Caco-2 (cell line): ENCODE data around the gene PRICKLE3. TPM values are rescaled to one million over a fixed set of nuclear protein-coding genes. Genes with fewer than 3 reads are reported as not detected.

Experiments
- BruUV-seq: library from RNA; stranded (reverse); fragments of 400-500 nt; replicated peaks from 2 replicates; lab custom pipeline; 2021; lab: Mats Ljungman, UMichigan
- CTCF ChIA-PET: fragments of 300-600 bp; sonication (Branson Sonifier 250); formaldehyde crosslinking; loops from one replicate; lab custom pipeline; 2022; ENCODE audit warnings: antibody characterized with exemption; lab: Charles Lee
- POLR2A ChIA-PET: fragments of 300-600 bp; sonication (Branson Sonifier 250); formaldehyde crosslinking; loops from one replicate; lab custom pipeline; 2022; ENCODE audit warnings: antibody characterized with exemption; lab: Charles Lee
- DNase-seq, 2 experiments: peaks; one replicate each; pipeline versions ENCODE4 v3.0.0 to v3.0.0-alpha.2; 2020 to 2022
- H3K27me3 ChIP-seq: replicated peaks from 2 replicates; pipeline ENCODE4 v1.6.0; 2011; ENCODE audit warnings: low read length; ENCODE audit not compliant: control insufficient read depth, insufficient read depth
- H3K36me3 ChIP-seq: 2 replicates; pipeline ENCODE4 v1.5.1; 2011; ENCODE audit warnings: low read length; ENCODE audit not compliant: control insufficient read depth, insufficient read depth
- H3K4me1 ChIP-seq: fragments of 250-450 bp; sonication (Bioruptor Pico); 2 replicates; pipeline ENCODE4 v1.5.1; 2020; ENCODE audit warnings: mild to moderate bottlenecking
- H3K4me3 ChIP-seq: 2 replicates; pipeline ENCODE4 v1.5.1; 2011; ENCODE audit warnings: low read depth, mild to moderate bottlenecking, control low read depth, low read length
- H3K9me3 ChIP-seq: fragments of 250-450 bp; sonication (Bioruptor Pico); 2 replicates; pipeline ENCODE4 v1.5.1; 2020; ENCODE audit warnings: mild to moderate bottlenecking, moderate library complexity
- H3K27ac Mint-ChIP-seq: one replicate; pipeline ENCODE4 v1.8.0; 2022; ENCODE audit warnings: mixed read lengths; ENCODE audit not compliant: unreplicated experiment
- H3K27me3 Mint-ChIP-seq: one replicate; pipeline ENCODE4 v1.8.0; 2022; ENCODE audit warnings: mixed read lengths; ENCODE audit not compliant: insufficient read depth, unreplicated experiment
- H3K36me3 Mint-ChIP-seq: one replicate; pipeline ENCODE4 v1.8.0; 2022; ENCODE audit warnings: mild to moderate bottlenecking, mixed read lengths; ENCODE audit not compliant: insufficient read depth, unreplicated experiment
- H3K4me1 Mint-ChIP-seq: one replicate; pipeline ENCODE4 v1.8.0; 2022; ENCODE audit warnings: low read depth, mixed read lengths; ENCODE audit not compliant: unreplicated experiment
- H3K4me3 Mint-ChIP-seq: one replicate; pipeline ENCODE4 v1.8.0; 2022; ENCODE audit warnings: mild to moderate bottlenecking, moderate library complexity, mixed read lengths; ENCODE audit not compliant: unreplicated experiment
- H3K9me3 Mint-ChIP-seq: one replicate; pipeline ENCODE4 v1.8.0; 2022; ENCODE audit warnings: mixed read lengths; ENCODE audit not compliant: unreplicated experiment
- intact Hi-C: fragments of 100-400 bp; cut with micrococcal nuclease; formaldehyde crosslinking; loops from one replicate; pipeline ENCODE4 v1.10.0; 2022; ENCODE audit not compliant: unreplicated experiment
- total RNA-seq: library from RNA; stranded (reverse); gene quantifications from 2 replicates; pipeline ENCODE4 v1.2.3, GENCODE V29; 2022
- TF ChIP-seq, protein P1 (sequence below), 2 experiments: fragments of 200-600 bp in 1 of 2; IDR thresholded peaks; 1 replicate in 1 of 2; 2 replicates in 1 of 2; pipeline versions ENCODE4 v1.5.1 to v1.8.0; 2011 to 2022; ENCODE audit warnings: antibody characterized with exemption in 1 of 2, control low read depth in 1 of 2, inconsistent platforms in 1 of 2, low read depth in 1 of 2, low read length in 1 of 2, mild to moderate bottlenecking in 1 of 2, moderate library complexity in 1 of 2; ENCODE audit not compliant: insufficient read depth in 1 of 2, severe bottlenecking in 1 of 2, unreplicated experiment in 1 of 2

The PRICKLE3 gene
- total RNA-seq, 1 experiment from 2014 or later = 8.4 TPM

DNA sequence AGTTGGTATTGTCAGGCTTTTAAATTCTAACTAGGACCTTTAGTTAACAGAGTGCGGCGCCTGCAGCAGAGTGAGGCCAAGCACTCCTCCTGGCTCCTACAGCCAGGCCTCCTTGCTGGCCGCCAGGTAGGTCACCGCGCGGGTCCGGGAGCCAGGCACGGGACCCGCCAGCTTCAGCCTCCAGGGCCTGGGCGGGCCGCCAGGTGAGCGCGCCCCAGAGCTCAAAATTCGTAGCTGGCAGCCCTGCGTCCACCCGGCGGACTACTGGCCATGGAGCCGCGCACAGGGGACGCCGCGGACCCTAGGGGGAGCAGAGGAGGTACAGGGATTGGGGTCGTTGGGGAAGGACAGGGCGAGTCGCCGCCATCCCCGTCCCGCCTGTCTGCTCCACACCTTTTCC is 23.6 kb downstream of the PRICKLE3 start, which contains the start of gene MAGIX:
TSS of gene MAGIX (plus strand) at position 139 of the 400 bp plus-strand sequence. CDS start at position 271, 132 bp downstream.
- Mint-ChIP-seq H3K27me3 (no peaks in the 10 kb centered on the region), H3K36me3 (peaks cover 9% of the 10 kb centered on the region), H3K9me3 (no peaks in the 10 kb centered on the region), H3K4me1 (peaks cover 7% of the 10 kb centered on the region), H3K4me3 (peak within 1 kb of the TSS; percentile 73), H3K27ac (peak within 1 kb of the TSS; percentile 89)
- Histone ChIP-seq H3K36me3 (no peaks in the 10 kb centered on the region), H3K9me3 (no peaks in the 10 kb centered on the region), H3K4me3 (peak within 1 kb of the TSS; percentile 41), H3K27me3 (no peaks in the 10 kb centered on the region), H3K4me1 (no peaks in the 10 kb centered on the region)
- CTCF ChIA-PET = no interaction called here
- no peak for DNase-seq
- intact Hi-C loops = no loop called here
- no TSS peak for BruUV-seq
- POLR2A ChIA-PET = no interaction called here
- TF ChIP-seq, protein P1, sequence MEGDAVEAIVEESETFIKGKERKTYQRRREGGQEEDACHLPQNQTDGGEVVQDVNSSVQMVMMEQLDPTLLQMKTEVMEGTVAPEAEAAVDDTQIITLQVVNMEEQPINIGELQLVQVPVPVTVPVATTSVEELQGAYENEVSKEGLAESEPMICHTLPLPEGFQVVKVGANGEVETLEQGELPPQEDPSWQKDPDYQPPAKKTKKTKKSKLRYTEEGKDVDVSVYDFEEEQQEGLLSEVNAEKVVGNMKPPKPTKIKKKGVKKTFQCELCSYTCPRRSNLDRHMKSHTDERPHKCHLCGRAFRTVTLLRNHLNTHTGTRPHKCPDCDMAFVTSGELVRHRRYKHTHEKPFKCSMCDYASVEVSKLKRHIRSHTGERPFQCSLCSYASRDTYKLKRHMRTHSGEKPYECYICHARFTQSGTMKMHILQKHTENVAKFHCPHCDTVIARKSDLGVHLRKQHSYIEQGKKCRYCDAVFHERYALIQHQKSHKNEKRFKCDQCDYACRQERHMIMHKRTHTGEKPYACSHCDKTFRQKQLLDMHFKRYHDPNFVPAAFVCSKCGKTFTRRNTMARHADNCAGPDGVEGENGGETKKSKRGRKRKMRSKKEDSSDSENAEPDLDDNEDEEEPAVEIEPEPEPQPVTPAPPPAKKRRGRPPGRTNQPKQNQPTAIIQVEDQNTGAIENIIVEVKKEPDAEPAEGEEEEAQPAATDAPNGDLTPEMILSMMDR (IDR thresholded peaks at IDR 0.05; ENCODE audit: insufficient read depth in 1 of 2, low read depth in 1 of 2, low read length in 1 of 2, severe bottlenecking in 1 of 2, unreplicated experiment in 1 of 2) = no peak

DNA sequence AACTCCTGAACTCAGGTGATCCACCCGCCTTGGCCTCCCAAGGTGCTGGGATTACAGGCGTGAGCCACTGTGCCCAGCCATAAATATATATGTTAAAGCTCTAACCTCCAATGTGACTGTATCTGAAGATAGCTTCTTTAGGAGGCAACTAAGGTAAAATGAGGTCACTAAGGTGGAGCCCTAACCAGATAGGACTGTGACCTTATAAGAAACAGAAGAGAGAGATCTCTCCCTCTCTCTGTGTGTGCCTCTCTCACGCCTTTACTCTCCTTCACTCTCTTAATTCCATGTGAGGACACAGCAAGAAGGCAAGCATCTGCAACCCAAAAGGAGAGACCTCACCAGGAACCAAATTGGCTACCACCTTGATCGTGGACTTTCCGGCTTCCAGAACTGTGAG is 24.5 kb downstream of the PRICKLE3 start:
- no peaks in the 10 kb centered on the region for H3K27me3 ChIP-seq
- H3K4me3 ChIP-seq = no peak overlapping the region
- no peaks in the 10 kb centered on the region for H3K9me3 Mint-ChIP-seq
- peaks cover 9% of the 10 kb centered on the region for H3K36me3 Mint-ChIP-seq
- no peaks in the 10 kb centered on the region for H3K27me3 Mint-ChIP-seq
- H3K36me3 ChIP-seq = no peaks in the 10 kb centered on the region
- TF ChIP-seq, protein P1 (IDR thresholded peaks at IDR 0.05; ENCODE audit: insufficient read depth in 1 of 2, low read depth in 1 of 2, low read length in 1 of 2, severe bottlenecking in 1 of 2, unreplicated experiment in 1 of 2) = no peak
- no TSS peak for BruUV-seq
- DNase-seq = no peak
- ChIA-PET POLR2A (no interaction called here), CTCF (no interaction called here)
- intact Hi-C loops = no loop called here
- no peak overlapping the region for H3K27ac Mint-ChIP-seq
- H3K9me3 ChIP-seq = no peaks in the 10 kb centered on the region
- H3K4me3 Mint-ChIP-seq = no peak overlapping the region
- peaks cover 7% of the 10 kb centered on the region for H3K4me1 Mint-ChIP-seq
- H3K4me1 ChIP-seq = no peaks in the 10 kb centered on the region

DNA sequence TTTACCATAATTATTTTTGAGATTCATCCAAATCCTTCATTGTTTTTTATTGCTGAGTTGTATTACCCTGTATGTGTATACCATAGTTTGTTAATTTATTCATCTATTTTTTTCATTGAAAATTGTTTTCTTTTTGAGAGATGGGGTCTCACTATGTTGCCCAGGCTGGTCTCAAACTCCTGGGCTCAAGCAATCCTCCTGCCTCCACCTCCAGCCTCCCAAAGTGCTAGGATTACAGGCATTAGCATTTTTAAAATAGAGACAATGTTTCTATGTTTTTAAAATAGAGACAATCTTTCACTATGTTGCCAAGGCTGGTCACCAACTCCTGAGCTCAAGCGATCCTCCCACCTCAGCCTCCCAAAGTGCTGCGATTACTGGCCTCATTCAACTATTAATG is 25.3 kb downstream of the PRICKLE3 start:
- ChIA-PET CTCF (no interaction called here), POLR2A (no interaction called here)
- Mint-ChIP-seq H3K4me1 (peaks cover 7% of the 10 kb centered on the region), H3K27me3 (no peaks in the 10 kb centered on the region), H3K4me3 (no peak overlapping the region), H3K27ac (no peak overlapping the region), H3K9me3 (no peaks in the 10 kb centered on the region), H3K36me3 (peaks cover 9% of the 10 kb centered on the region)
- intact Hi-C loops = no loop called here
- TF ChIP-seq, protein P1 (IDR thresholded peaks at IDR 0.05; ENCODE audit: insufficient read depth in 1 of 2, low read depth in 1 of 2, low read length in 1 of 2, severe bottlenecking in 1 of 2, unreplicated experiment in 1 of 2) = no peak
- no peak for DNase-seq
- Histone ChIP-seq H3K4me3 (no peak overlapping the region), H3K4me1 (no peaks in the 10 kb centered on the region), H3K36me3 (no peaks in the 10 kb centered on the region), H3K9me3 (no peaks in the 10 kb centered on the region), H3K27me3 (no peaks in the 10 kb centered on the region)
- no TSS peak for BruUV-seq
